Suprapubic skin (tissue), 4 donors: ENCODE data around the gene HHAT.
A peak's percentile ranks its signal among the peaks of the same experiment; 100 is the strongest.

Experiments used
- EP300 ChIP-seq: sonication (generic); formaldehyde crosslinking; IDR thresholded peaks from one replicate; pipeline ENCODE4 v1.6.1; 2017; ENCODE audit warnings: antibody characterized with exemption
- POLR2AphosphoS5 ChIP-seq, 3 donors: sonication (generic); formaldehyde crosslinking; IDR thresholded peaks; one replicate each; pipeline ENCODE4 v1.6.1; 2017; ENCODE audit warnings: antibody characterized with exemption in 3 of 3
- TF ChIP-seq, protein P1 (sequence below), 2 donors: fragments of 200-600 bp in 1 of 2; fragments of 450-650 bp in 1 of 2; sonication (generic) in 1 of 2; IDR thresholded peaks; one replicate each; pipeline ENCODE4 v1.5.1; 2016 to 2019; ENCODE audit warnings: antibody characterized with exemption in 2 of 2, mild to moderate bottlenecking in 1 of 2, moderate library complexity in 1 of 2

DNA sequence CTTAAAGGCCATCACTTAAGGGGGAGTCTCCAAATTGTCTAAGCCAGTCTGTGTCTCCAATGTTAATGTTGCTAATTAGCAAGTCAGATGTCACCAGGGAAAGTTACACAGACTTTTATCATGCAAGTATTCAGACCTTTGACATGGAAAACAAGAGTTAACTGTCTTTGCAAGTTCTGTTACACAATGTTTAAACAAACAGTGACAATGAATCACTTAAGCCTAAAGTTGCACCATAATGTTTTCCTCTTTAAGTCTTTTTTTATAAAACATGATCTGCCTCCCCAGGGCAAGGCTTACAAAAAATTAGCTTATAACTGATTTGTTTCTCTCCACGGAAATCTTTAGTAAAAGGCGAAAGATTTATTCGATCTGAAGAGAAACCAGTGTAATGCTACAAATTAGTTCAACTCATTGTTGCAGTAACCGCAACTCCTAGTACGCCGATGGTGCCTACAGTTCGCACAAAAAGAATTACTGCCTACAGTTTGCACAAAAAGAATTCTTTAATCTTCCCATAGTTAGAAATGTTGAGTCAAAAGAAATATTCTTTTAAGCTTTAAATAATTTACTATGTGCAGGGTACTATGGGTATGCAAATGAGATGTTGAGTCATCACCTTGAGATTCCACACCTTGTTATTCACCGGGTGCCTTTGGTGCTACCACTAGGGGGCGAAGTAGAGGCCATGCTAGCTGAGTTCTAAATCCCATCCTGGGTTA is 45.3 kb downstream of the HHAT start:
- TF ChIP-seq, protein P1, sequence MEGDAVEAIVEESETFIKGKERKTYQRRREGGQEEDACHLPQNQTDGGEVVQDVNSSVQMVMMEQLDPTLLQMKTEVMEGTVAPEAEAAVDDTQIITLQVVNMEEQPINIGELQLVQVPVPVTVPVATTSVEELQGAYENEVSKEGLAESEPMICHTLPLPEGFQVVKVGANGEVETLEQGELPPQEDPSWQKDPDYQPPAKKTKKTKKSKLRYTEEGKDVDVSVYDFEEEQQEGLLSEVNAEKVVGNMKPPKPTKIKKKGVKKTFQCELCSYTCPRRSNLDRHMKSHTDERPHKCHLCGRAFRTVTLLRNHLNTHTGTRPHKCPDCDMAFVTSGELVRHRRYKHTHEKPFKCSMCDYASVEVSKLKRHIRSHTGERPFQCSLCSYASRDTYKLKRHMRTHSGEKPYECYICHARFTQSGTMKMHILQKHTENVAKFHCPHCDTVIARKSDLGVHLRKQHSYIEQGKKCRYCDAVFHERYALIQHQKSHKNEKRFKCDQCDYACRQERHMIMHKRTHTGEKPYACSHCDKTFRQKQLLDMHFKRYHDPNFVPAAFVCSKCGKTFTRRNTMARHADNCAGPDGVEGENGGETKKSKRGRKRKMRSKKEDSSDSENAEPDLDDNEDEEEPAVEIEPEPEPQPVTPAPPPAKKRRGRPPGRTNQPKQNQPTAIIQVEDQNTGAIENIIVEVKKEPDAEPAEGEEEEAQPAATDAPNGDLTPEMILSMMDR (IDR thresholded peaks at IDR 0.05) = peak; percentile 30 to 57
- TF ChIP-seq EP300 (no peak), POLR2AphosphoS5 (IDR thresholded peaks at IDR 0.05) (no peak)
